HG02970 (cell line): ENCODE measurements around the gene TMCO1.
"Not testable (repeated sequence)": the region's sequence is repeated elsewhere in the genome, so short reads cannot be mapped to it uniquely, and the experiment has no call there.

ENCODE experiments used
- ATAC-seq: cut with Tn5 transposase; IDR thresholded peaks from one replicate; pipeline ENCODE4 v1.9.1; 2021; ENCODE audit warnings: mild to moderate bottlenecking, moderate library complexity, moderate number of reproducible peaks; ENCODE audit not compliant: unreplicated experiment, low FRiP score

Gene TMCO1

DNA sequence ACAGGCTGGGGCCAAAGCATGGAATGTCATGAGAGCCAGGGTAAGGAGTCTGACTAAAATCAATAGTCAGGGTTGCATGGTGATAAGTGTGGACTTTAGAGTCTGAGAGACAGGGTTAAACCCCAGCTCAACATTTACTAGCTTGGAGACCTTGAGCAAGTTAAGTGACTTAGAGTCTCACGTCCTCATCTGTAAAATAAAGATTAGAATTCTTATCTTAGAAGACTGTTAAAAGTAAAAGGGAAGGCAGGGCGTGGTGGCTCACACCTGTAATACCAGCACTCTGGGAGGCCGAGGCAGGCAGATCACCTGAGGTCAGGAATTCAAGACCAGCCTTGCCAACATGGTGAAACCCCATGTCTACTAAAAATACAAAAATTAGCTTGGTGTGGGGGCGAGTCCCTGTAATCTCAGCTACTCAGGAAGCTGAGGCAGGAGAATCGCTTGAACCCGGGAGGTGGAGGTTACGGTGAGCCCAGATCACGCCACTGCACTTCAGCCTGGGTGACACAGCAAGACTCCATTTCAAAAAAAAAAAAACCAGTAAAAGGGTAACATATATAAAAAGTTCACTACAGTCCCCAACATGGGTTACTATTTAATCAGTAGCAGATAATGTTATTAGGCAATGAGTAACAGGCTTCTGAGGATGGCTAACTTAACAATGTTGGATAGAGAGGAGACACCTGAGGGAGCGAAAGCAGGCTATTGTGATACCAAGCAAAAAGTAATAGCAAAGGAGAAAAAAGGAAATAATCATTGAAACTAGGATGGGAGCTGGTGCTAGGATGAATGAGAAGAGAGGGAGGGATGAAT, 20.8 kb downstream of the TMCO1 start:
- ATAC-seq = no peak

DNA sequence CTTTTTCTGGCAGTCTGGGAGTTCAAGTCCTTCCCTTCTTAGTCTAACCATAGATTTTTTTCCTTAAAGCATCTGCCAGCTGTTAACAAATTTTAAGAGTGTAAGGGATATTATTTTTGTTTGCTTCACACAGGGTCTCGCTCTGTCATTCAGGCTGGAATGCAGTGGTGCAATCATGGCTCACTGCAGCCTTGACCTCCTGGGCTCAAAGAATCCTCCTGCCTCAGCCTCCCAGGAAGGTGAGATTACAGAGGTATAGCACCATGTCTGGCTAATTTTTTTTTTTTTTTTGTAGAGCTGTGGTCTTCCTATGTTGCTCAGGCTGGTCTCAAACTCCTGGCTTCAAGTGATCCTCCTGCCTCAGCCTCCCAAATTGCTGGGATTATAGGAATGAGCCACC, 23.8 kb downstream of the TMCO1 start:
- not testable (repeated sequence) for ATAC-seq

DNA sequence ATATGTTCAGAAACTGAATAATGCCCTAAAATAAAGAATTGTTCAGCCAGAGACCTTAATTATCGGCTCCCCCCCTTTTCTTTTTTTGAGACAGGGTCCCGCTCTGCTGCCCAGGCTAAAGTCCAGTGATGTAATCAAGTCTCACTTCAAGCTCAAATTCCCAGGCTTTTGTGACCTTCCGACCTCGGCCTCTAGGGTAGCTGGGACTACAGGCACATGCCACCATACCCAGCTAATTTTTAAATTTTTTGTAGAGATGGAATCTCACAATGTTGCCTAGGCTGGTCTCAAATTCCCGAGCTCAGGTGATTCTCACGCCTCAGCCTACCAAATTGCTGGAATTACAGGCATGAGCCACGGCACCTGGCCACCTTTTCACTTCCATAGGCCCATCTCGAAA, 26.5 kb downstream of the TMCO1 start:
- no peak for ATAC-seq

DNA sequence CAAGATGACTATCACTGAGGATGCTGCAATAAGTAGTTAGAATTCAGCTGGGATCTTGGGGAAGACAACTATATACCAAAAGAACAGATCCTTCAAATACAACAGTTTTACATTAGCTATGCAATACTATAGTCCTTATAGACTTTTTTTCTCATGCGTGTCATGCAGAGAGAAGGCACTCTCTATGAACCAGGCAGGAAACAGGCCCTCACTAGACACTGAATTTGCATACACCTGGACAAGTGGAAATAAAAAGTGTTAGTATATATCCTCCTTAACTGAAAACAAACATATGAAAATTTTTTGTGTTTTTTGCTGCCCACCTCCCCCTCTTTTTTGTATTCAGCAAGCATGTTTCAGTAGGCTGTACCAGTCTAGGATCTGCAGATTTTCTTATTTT, 29.9 kb downstream of the TMCO1 start:
- peak; percentile 57 for ATAC-seq

DNA sequence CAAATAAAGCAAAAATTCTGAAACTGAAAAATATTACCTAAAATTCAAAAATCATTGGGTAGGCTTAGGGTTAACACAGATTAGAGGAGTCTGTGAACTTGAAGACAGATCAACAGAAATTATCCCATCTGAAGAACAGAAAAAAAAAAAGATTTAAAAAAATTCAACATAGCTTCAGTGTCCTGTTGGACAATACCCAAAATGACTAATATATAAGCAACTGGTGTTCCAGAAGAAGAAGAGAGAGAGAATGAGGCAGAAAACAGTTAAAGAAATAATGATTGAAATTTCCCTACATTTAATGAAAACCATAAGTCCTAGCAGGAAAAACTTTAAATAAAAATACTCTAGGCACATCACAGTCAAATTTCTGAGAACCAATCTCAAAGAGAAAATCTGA, 31.5 kb downstream of the TMCO1 start:
- ATAC-seq = no peak

DNA sequence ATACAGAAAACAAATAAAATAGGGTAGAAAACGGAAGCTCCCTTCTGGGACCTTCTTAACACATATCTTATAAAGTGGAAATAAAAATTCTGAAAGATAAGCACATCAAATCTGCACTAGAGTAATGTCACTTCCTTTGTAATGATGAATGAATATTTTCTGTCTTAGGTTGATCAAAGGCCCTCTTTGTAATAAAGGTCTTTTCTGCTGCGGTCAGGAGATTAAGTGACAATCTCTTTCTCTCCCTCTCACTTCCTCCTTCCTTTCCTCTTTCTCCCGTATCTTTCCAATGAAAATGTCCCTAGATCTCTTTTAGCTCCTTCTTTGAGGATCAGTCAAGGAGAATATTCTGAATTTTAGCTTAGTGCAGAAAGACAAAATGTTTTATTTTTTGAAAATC, 33.8 kb downstream of the TMCO1 start:
- no peak for ATAC-seq

DNA sequence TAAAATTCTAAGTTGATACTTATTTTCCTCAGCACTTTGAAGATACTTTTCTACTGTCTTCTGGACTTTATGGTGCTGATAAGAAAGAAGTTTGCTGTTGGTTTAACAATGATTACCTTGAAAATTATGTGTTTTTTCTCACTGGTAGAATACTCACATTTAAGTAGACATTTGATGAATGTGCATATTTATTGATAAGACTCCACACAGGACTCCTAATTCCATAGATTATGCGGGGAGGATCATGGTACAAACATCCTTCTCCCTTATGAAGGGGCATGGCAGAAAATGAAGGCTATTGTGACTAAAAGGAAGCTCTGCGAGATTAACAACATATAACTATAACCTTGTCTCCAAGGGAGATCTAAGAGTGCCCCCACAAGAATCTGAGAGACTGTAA, 41.8 kb downstream of the TMCO1 start:
- no peak for ATAC-seq

DNA sequence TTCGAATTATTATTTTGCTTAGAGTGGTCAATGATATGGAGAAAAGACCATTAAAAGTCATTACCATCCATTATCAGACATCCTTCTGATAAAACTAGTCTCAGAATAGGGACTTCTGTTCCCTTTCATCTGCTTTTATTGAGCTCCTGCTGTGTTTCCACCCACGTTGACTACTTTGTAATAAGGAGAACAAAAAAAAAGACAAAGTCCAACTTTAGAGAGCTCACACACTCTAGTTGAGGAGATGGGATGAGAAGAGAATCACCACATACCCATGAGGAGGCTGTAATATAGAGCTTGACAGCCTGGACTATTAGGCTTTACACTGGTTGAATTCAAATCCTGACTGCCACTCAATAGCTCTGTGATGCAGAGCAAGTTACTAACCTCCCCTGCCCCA, 42.5 kb downstream of the TMCO1 start:
- no peak for ATAC-seq

DNA sequence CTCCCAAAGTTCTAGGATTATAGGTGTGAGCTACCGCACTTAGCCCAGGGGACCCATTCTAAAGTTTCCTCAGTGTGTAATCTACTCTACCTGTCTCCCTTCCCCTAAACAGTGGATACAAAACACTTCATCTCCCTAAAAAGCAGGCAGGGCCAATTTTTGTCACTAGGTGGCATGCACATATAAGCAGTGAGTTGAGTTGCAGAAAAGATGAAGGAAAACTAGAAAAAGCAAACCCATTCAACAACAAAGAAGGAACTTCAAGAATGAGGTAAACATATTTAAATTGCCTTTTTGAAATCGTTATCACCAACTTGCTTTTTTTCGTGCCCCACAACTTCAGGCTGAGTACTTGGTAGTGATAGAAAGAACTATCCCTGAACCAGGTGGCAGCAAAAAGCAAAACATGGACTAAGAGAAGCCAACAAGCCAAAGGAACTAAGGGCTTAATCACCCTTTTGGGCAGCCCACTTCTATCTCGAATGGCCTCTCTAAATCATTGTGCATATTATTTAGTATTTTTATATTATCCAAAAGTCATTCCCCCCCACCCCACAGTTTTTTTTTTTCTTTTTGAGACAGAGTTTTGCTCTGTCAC, 50.7 kb downstream of the TMCO1 start:
- ATAC-seq = no peak

DNA sequence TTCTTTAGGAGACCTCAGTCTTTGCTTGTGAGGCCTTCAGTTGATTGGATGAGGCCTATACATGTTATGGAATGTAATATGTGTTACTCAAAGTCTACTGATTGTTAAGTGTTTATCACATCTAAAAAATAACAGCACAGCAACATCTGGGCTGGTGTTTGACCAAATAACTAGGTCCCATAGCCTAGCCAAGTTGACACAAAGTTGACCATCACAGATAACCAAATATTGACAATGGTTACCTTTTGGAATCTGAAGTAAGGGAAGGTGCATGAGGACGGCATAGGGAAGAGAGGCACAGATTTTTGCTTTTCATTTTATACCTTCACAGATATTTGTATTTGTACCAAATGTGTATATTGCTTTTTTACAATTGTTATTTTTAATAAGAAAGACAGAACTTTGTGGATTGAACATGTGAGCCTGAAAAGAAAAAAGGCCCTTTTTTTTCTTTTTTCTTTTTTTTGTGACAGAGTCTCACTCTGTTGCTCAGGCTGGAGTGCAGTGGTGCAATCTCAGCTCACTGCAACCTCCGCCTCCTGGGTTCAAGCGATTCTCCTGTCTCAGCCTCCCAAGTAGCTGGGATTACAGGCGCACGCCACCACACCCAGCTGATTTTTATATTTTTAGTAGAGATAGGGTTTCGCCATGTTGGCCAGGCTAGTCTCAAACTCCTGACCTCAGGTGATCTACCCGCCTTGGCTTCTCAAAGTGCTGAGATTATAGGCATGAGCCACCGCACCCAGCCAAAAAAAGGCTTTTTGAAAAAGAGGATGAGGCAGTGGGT, 52.2 kb downstream of the TMCO1 start:
- ATAC-seq = not testable (repeated sequence)

DNA sequence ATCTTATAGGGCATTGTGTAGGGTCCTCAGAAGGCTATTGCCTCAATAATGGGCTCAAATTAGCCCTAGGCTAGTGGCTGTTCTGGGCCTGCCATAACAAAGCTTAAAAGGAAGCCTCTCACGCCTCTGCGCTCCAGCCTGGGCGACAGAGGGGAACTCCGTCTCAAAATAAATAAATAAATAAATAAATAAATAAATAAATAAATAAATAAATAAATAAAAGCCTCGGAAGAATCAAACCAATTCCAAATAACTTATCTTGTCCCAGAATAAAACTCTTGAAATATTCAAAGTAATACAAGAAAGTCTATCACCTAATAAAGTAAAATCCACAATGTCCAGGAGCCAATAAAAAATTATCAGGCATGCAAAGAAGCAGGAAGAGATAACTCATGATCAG, 55.9 kb downstream of the TMCO1 start:
- no peak for ATAC-seq

DNA sequence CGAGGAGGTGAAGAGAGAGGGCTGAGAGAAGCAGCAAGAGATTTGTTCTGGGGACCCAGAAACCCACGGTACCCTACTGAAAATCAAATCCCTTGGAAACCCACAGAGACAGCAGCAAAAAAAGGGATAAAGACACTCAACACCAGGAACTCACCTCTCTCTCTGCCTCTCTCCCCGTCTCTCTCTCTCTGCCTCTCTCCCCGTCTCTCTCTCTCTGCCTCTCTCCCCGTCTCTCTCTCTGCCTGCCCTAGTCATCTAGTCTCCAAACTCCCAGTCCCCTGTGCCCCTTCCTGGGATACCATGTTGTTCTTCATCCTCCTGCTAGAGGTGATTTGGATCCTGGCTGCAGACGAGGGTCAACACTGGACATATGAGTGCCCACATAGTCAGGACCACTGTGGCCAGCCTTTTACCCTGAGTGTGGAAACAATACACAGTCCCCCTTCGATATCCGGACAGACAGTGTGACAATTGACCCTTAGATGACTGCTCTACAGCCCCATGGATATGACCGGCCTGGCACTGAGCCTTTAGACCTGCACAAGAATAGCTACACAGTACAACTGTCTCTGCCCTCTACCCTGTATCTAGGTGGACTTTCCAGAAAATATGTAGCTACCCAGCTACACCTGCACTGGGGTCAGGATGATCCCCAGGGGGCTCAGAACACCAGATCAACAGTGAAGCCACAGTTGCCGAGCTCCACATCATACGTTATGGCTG, 60.5 kb downstream of the TMCO1 start:
- no peak for ATAC-seq

DNA sequence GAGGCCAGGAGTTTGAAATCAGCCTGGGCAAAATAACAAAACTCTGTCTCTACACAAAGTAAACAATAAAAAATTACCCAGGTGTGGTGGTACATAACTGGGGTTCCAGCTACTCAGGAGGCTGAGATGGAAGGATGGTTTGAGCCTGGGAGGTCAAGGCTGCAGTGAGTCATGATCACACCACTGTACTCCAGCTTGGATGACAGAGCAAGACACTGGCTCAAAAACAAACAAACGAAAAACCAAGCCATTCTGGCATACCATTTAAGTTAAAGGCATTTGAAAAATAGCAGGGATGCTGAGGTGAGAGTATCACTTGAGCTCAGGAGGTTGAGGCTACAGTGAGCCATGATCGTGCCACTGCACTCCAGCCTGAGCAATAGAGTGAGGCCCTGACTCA, 65.0 kb downstream of the TMCO1 start:
- ATAC-seq = no peak

DNA sequence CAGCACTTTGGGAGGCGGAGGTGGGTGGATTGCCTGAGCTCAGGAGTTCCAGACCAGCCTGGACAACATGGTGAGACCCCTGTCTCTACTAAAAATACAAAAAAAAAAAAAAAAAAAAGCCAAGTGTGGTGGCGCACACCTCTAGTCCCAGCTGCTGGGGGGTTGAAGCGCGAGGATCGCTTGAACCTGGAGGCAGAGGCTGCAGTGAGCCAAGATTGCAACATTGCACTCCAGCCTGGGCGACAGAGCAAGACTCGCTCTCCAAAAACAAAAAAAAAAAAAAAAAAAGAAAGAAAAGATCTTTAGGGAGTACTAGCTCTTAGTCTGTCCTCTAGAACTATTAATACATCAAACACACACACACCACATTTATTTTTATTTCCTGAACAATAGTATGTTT, 66.7 kb downstream of the TMCO1 start:
- not testable (repeated sequence) for ATAC-seq

DNA sequence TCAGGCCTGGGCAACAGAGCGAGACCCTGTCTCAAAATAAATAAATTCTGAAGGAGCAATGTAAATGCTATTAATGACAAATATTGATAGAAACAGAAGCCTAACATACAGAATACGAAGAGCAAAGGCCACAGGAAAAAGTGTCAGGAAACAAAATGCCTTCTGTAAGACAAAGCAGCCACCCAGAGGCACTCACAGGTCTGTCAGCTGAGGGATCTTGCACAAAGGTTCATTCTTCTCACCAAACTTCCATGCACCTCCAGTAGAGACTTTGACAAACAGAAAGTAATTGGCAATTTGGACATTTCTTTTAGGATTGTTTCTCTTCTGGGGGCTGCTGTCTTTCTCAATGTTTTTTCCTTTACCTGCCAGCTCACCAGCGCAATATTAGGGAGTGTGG, 69.1 kb downstream of the TMCO1 start:
- ATAC-seq = no peak

DNA sequence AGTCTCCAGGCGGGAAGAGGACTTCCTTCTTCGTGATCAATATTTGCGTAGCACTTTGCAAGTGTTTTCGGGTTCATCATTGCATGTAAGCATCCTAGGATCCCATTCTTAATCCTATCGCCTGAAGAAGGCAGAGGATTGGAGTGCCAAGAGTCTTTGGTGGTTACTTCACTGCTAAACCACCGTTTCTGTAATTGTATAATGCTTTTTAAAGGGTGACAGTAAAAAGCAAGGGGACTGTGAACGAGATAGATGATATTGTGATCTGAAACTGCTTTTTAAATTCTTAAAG, 70.0 kb downstream of the TMCO1 start:
- no peak for ATAC-seq

DNA sequence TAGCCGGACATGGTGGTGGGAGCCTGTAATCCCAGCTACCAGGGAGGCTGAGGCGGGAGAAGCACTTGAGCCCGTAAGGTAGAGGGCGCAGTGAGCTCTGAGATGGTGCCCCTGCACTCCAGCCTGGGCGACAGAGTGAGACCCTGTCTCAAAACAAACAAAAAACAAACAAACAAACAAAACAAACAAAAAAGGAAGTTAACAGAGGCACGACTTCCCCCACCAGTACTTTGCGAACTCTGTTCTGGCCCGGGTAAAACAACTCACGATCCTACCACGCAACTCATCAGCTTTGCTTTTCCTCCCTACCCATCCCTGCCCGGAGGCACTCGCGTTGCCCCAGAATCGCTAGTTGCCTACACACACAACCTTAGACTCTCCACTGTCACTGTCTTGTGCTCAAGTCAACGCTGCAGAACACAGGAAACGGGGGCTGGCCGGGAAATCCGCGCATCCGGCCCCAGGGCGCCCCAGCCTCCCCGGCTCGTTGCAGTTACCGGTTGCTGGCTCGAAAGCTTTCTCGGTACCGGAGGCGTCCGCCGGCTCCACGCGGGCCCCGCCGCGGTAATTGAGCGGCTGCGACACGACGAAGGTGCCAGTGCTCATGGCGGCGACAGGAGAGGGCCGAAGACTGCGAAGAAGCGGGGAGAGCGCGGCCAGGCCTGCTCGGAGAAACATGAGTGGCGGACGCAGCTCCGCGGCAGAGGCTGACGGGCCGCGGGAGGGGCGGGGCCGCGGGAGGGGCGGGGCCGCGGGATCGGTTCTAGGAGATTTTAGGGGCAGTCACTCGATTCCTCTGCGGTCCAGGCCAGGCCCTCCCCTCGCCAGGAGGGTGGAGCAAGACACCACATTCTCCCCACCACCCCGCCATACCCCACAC, 70.5 kb downstream of the TMCO1 start, which contains the start of gene ALDH9A1:
Gene ALDH9A1, minus strand, starts transcription at position 682 of the 880 bp plus-strand sequence. Its CDS starts 4 bp downstream, at position 678.
- peak; percentile 92 for ATAC-seq

DNA sequence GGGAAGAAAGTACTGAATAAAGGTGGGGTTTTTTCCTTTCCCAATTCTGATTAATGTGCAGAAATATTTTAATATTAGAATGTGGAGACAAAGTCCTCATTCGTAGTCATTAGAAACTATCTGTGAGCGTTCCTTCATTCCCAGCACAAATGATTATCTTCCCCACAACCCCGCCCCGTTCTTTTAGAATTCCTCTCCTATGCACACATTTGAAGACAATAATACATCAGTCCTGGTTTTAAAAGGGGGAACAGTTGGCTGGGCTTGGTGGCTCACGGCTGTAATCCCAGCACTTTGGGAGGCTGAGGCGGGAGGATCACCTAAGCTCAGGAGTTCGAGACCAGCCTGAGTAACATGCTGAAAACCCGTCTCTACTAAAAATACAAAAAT, 71.2 kb downstream of the TMCO1 start:
- no peak for ATAC-seq

DNA sequence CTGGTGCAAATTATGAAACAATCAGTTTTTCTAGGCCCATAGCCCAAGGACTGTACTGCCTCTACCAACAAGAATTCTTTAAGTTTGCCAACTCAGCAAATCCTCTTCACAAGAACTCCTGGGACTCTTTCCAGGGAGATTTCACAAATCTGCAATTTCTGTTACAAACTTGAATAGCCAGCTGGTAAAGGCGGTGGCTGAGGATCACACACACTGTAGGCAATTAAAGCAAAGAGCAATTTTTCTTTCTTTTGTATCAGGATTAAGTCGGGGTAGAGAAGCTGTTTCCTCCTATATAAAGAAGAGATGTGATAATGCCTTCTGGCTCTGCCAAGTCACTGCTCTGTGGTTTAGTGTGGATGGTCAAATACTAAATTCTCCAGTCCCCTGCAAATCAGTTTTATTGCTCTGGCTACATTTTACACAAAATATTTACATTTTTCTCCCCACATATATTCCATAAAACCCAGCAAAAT, 72.0 kb downstream of the TMCO1 start:
- ATAC-seq = no peak

DNA sequence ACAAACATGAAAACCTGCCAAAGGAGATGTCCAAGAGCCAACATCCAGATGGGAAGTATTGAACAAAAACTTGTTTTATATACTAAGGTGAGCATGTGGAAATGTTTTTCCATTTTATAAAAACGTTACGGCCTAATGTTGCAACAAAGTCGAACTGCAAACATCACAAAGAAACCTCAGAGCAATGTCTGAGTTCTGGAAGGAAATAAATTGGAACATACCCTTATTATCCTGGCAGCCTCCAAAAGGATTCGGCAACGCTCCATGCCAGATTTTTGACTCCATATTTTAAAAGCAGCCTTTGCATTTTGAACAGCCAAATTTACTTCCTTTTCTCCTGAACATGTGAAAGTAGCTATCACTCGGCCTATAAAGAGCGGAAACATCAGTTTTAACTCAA, 73.6 kb downstream of the TMCO1 start:
- ATAC-seq = no peak
